B cell (primary cell): ENCODE measurements around the gene PPP1R12C.

Source experiments
- EZH2 ChIP-seq: IDR thresholded peaks from 2 replicates; pipeline ENCODE4 v1.6.1; 2012; ENCODE audit warnings: borderline replicate concordance, low read depth, mild to moderate bottlenecking, moderate library complexity, low read length; ENCODE audit not compliant: insufficient read depth, poor library complexity, severe bottlenecking
- TF ChIP-seq, protein P1 (sequence below): fragments of 200-600 bp; IDR thresholded peaks from one replicate; pipeline ENCODE4 v1.8.0; 2022; ENCODE audit warnings: antibody characterized with exemption, mild to moderate bottlenecking

DNA sequence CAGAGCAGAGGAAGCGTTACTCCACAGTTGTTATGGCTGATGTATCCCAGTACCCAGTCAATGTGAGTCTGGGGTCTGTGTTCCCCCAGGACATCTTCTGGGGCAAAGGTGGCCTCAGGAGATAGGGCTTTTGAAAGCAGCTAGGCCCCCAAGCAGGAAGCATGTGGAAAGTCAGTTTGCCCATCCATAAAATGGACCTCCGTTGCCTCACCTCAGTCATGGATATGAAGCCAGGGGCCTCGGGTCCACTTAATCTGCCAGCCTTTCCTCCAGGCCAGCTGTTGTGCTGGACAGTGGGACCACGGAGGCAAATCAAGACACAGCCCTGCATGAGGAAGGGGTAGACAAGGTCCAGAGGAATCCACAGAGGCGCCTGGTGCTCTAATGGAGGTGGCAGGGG is 38.4 kb downstream of the PPP1R12C start:
- TF ChIP-seq, protein P1, sequence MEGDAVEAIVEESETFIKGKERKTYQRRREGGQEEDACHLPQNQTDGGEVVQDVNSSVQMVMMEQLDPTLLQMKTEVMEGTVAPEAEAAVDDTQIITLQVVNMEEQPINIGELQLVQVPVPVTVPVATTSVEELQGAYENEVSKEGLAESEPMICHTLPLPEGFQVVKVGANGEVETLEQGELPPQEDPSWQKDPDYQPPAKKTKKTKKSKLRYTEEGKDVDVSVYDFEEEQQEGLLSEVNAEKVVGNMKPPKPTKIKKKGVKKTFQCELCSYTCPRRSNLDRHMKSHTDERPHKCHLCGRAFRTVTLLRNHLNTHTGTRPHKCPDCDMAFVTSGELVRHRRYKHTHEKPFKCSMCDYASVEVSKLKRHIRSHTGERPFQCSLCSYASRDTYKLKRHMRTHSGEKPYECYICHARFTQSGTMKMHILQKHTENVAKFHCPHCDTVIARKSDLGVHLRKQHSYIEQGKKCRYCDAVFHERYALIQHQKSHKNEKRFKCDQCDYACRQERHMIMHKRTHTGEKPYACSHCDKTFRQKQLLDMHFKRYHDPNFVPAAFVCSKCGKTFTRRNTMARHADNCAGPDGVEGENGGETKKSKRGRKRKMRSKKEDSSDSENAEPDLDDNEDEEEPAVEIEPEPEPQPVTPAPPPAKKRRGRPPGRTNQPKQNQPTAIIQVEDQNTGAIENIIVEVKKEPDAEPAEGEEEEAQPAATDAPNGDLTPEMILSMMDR: no peak
- no peak for TF ChIP-seq EZH2
